Ishikawa (cell line): Measurements from ENCODE around the gene ZNF554.

Experiments
- CEBPB ChIP-seq: IDR thresholded peaks from 2 replicates; pipeline ENCODE4 v1.6.1; 2012
- CREB1 ChIP-seq: IDR thresholded peaks from 2 replicates; pipeline ENCODE4 v1.6.1; 2012; ENCODE audit warnings: low read depth
- EGR1 ChIP-seq: IDR thresholded peaks from 2 replicates; pipeline ENCODE4 v1.6.1; 2012
- EP300 ChIP-seq: IDR thresholded peaks from 2 replicates; pipeline ENCODE4 v1.6.1; 2012; ENCODE audit warnings: borderline replicate concordance
- FOXM1 ChIP-seq: IDR thresholded peaks from 2 replicates; pipeline ENCODE4 v1.6.1; 2012; ENCODE audit warnings: low read depth, borderline replicate concordance
- NFIC ChIP-seq: IDR thresholded peaks from 2 replicates; pipeline ENCODE4 v1.6.1; 2012
- RAD21 ChIP-seq: IDR thresholded peaks from 2 replicates; pipeline ENCODE4 v1.6.1; 2012; ENCODE audit warnings: low read depth
- TAF1 ChIP-seq: IDR thresholded peaks from 2 replicates; pipeline ENCODE4 v1.6.1; 2012; ENCODE audit warnings: low read depth, mild to moderate bottlenecking
- TCF12 ChIP-seq: IDR thresholded peaks from 2 replicates; pipeline ENCODE4 v1.6.1; 2012; ENCODE audit warnings: low read depth
- TEAD4 ChIP-seq: IDR thresholded peaks from 2 replicates; pipeline ENCODE4 v1.6.1; 2012
- YY1 ChIP-seq: IDR thresholded peaks from 2 replicates; pipeline ENCODE4 v1.6.1; 2012; ENCODE audit warnings: low read depth
- ZBTB7A ChIP-seq: IDR thresholded peaks from 2 replicates; pipeline ENCODE4 v1.6.1; 2012; ENCODE audit warnings: low read depth
- TF ChIP-seq, protein P1 (sequence below): IDR thresholded peaks from 2 replicates; pipeline ENCODE4 v1.6.1; 2012
- TF ChIP-seq, protein P2 (sequence below): IDR thresholded peaks from 2 replicates; pipeline ENCODE4 v1.6.1; 2012; ENCODE audit warnings: low read depth, mild to moderate bottlenecking
- TF ChIP-seq, protein P3 (sequence below): IDR thresholded peaks from 2 replicates; pipeline ENCODE4 v1.6.1; 2012

Gene ZNF554

DNA sequence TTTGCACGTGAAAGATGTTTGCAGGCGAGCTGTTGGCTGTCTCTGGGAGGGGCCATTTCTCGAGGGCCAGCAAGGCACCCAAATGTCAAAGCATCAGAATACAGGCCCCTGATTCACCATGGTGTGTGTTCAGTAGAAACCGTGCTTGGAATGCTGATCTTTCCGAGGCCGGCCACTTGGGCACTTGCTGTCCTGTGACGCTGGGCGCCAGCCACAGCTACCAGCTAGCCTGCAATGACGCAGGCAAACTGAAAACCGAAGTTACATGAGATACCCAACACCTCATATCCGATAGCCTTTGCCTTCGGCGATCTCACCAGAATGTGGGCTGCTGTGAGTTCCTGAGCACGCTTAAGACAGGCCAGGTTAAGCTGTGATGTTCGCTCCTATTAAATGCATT is 22.4 kb upstream of the ZNF554 start:
- TF ChIP-seq TCF12 = no peak
- TF ChIP-seq FOXM1 = no peak
- no peak for TF ChIP-seq EP300
- TF ChIP-seq TEAD4 = no peak
- TF ChIP-seq, protein P1, sequence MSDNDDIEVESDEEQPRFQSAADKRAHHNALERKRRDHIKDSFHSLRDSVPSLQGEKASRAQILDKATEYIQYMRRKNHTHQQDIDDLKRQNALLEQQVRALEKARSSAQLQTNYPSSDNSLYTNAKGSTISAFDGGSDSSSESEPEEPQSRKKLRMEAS = no peak
- TF ChIP-seq EGR1 = no peak
- TF ChIP-seq, protein P2, sequence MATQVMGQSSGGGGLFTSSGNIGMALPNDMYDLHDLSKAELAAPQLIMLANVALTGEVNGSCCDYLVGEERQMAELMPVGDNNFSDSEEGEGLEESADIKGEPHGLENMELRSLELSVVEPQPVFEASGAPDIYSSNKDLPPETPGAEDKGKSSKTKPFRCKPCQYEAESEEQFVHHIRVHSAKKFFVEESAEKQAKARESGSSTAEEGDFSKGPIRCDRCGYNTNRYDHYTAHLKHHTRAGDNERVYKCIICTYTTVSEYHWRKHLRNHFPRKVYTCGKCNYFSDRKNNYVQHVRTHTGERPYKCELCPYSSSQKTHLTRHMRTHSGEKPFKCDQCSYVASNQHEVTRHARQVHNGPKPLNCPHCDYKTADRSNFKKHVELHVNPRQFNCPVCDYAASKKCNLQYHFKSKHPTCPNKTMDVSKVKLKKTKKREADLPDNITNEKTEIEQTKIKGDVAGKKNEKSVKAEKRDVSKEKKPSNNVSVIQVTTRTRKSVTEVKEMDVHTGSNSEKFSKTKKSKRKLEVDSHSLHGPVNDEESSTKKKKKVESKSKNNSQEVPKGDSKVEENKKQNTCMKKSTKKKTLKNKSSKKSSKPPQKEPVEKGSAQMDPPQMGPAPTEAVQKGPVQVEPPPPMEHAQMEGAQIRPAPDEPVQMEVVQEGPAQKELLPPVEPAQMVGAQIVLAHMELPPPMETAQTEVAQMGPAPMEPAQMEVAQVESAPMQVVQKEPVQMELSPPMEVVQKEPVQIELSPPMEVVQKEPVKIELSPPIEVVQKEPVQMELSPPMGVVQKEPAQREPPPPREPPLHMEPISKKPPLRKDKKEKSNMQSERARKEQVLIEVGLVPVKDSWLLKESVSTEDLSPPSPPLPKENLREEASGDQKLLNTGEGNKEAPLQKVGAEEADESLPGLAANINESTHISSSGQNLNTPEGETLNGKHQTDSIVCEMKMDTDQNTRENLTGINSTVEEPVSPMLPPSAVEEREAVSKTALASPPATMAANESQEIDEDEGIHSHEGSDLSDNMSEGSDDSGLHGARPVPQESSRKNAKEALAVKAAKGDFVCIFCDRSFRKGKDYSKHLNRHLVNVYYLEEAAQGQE = no peak
- TF ChIP-seq ZBTB7A = no peak
- TF ChIP-seq, protein P3, sequence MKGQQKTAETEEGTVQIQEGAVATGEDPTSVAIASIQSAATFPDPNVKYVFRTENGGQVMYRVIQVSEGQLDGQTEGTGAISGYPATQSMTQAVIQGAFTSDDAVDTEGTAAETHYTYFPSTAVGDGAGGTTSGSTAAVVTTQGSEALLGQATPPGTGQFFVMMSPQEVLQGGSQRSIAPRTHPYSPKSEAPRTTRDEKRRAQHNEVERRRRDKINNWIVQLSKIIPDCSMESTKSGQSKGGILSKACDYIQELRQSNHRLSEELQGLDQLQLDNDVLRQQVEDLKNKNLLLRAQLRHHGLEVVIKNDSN = no peak
- no peak for TF ChIP-seq TAF1
- no peak for TF ChIP-seq CEBPB
- no peak for TF ChIP-seq CREB1
- TF ChIP-seq RAD21 = no peak
- TF ChIP-seq NFIC = no peak

DNA sequence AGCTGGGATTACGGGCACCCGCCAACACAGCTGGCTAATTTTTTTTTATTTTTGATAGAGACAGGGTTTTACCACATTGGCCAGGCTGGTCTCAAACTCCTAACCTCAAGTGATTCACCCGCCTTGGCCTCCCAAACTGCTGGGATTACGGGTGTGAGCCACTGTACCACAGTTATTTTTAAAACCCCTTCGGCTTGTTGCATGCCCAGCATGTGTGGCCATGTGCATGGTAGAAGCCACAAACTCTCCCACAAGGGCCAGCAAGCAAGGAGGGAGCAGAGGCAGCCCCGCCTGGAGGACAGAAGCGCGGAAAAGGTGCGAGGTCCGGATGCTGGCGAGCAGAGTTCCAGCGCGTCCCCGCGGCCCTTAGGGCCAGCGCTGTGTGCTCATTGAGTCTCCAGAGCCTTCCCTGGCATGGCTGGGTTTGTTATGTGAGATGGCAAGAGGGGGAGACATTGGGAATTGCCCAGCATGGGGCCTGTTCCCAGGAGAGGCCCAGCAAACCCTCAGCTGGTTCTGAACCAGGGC is 21.4 kb upstream of the ZNF554 start:
- TF ChIP-seq, protein P2 = no peak
- TF ChIP-seq CREB1 (no peak), ZBTB7A (no peak)

DNA sequence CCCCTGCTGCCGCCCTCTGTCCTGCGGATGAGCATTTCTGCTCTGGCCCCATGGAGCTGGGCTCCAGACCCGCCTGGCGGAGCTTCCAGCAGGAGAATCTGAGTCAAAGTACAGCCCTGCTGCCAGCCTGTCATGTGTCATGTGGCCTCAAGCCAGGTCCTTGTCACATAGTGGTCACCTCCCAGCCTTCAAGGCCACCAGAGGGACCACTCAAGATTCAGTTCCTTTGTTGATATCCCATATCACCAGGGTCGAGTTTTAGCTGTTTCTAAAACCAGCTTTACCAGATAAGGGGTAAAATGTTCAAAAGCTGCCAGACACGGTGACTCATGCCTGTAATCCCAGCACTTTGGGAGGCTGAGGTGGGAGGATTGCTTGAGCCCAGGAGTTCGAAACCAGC is 20.9 kb upstream of the ZNF554 start:
- TF ChIP-seq NFIC (no peak), EGR1 (no peak), ZBTB7A (no peak), FOXM1 (no peak), TCF12 (no peak), TAF1 (no peak)
- TF ChIP-seq, protein P2 = no peak
- TF ChIP-seq, protein P1 = no peak
- TF ChIP-seq, protein P3 = no peak

DNA sequence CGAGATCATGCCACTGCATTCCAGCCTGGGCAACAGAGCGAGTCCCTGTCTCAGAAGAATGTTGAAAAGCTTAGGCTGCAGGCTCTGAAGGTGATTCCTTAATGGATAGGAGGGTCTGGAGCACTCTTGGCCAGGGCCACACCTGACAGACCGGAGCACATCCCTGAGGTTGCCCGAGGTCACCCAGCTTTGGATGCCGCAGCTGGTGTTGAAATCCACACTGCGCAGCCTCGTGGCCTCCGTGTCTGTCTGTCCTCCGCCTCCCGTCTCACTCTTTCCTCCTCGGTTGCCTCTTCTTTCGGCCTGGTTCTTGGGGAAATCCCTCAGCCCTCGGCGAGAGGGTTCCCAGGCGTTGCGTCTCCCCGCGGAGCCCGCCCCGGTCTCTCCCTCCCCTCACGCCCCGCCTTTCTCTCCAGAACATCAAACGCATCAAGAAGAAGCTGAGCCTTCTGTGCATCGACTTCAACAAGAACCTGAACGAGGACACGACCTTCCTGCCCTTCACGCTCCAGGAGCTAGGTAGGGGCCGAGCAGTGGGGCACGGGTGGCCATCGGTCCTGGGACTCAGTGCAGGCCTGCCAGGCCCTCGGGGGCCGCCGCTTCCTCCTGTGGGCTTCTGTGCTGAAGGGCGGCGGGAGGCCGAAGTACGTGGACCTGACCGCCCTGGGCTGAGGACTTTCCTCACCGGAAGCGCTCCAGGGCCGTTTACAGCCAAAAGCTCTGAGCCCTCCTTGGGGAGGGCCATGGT is 20.2 kb upstream of the ZNF554 start:
- TF ChIP-seq EGR1 (no peak), RAD21 (no peak), TCF12 (no peak), CREB1 (no peak), TAF1 (no peak), FOXM1 (no peak), NFIC (no peak), CEBPB (no peak), EP300 (no peak), ZBTB7A (no peak), YY1 (no peak), TEAD4 (no peak)
- TF ChIP-seq, protein P2 = no peak
- TF ChIP-seq, protein P1 = no peak
- TF ChIP-seq, protein P3 = no peak
